GM12878 (cell line): Measurements from ENCODE around the gene LDLRAD4. TPM values are rescaled to one million over a fixed set of nuclear protein-coding genes. Genes with fewer than 3 reads are reported as not detected.

ENCODE experiments used
- ATAC-seq: fragments of 200-7000 bp; cut with Tn5 transposase; 3 replicates; pipeline ENCODE4 v1.9.1; 2020; ENCODE audit warnings: mild to moderate bottlenecking, moderate library complexity
- BruUV-seq: library from RNA; stranded (reverse); fragments of 400-500 nt; replicated peaks from 2 replicates; lab custom pipeline; 2021; lab: Mats Ljungman, UMichigan
- CTCF ChIA-PET: fragments of 300-600 bp; sonication (Branson Sonifier 250); formaldehyde crosslinking; extraction: SDS; loops from one replicate; lab custom pipeline; 2021; ENCODE audit warnings: inconsistent platforms; lab: Yijun Ruan, JAX
- POLR2A ChIA-PET: fragments of 350-600 bp; formaldehyde crosslinking; extraction: SDS; loops from one replicate; lab custom pipeline; 2021; ENCODE audit warnings: inconsistent platforms; lab: Charles Lee
- RAD21 ChIA-PET: fragments of 300-600 bp; sonication (Branson Sonifier 250); formaldehyde crosslinking; loops from one replicate; lab custom pipeline; 2023; ENCODE audit warnings: antibody characterized with exemption; ENCODE audit not compliant: unreplicated experiment; lab: Charles Lee
- SMC1A ChIA-PET: fragments of 300-600 bp; sonication (Branson Sonifier 250); formaldehyde crosslinking; loops from one replicate; lab custom pipeline; 2023; ENCODE audit not compliant: unreplicated experiment, uncharacterized antibody; lab: Charles Lee
- DNase-seq: peaks from one replicate; pipeline ENCODE4 v3.0.0-alpha.2; 2011; ENCODE audit warnings: low read depth, low spot score
- FAIRE-seq: peaks from 3 replicates; lab custom pipeline; 2011; peaks lifted over from hg19 to GRCh38; lab: Jason Lieb, UNC
- H2AFZ ChIP-seq: 2 replicates; pipeline ENCODE4 v1.6.0; 2011; ENCODE audit warnings: low read depth, low read length, control low read depth; ENCODE audit not compliant: control insufficient read depth
- H3K27ac ChIP-seq: 2 replicates; pipeline ENCODE4 v1.5.1; 2011; ENCODE audit warnings: control low read depth; ENCODE audit not compliant: control insufficient read depth, insufficient read depth
- H3K27me3 ChIP-seq, 2 experiments: replicated peaks in 1 of 2; 2 replicates each; pipeline versions ENCODE4 v1.6.0 to v1.6.1; 2011; ENCODE audit warnings: low read length in 1 of 2; ENCODE audit not compliant: control insufficient read depth in 2 of 2, insufficient read depth in 2 of 2
- H3K36me3 ChIP-seq, 2 experiments: 2 replicates each; pipeline ENCODE4 v1.5.1; 2011; ENCODE audit warnings: low read length in 1 of 2; ENCODE audit not compliant: control insufficient read depth in 2 of 2, insufficient read depth in 2 of 2
- H3K4me1 ChIP-seq: 2 replicates; pipeline ENCODE4 v1.6.1; 2011; ENCODE audit warnings: mild to moderate bottlenecking, low read length, moderate library complexity, mixed read lengths; ENCODE audit not compliant: control insufficient read depth, insufficient read depth
- H3K4me2 ChIP-seq: 2 replicates; pipeline ENCODE4 v1.6.0; 2011; ENCODE audit warnings: control low read depth; ENCODE audit not compliant: control insufficient read depth, insufficient read depth
- H3K4me3 ChIP-seq: fragments of 200-600 bp; sonication (generic); 2 replicates; pipeline ENCODE4 v1.5.1; 2016
- H3K79me2 ChIP-seq: 2 replicates; pipeline ENCODE4 v1.6.0; 2011; ENCODE audit warnings: low read length; ENCODE audit not compliant: control insufficient read depth, insufficient read depth
- H3K9ac ChIP-seq: 2 replicates; pipeline ENCODE4 v1.8.0; 2011; ENCODE audit warnings: low read length, control low read depth, mixed read lengths; ENCODE audit not compliant: control insufficient read depth, insufficient read depth
- H3K9me3 ChIP-seq: replicated peaks from 3 replicates; pipeline ENCODE4 v1.5.1; 2011; ENCODE audit warnings: mild to moderate bottlenecking, low read length; ENCODE audit not compliant: control insufficient read depth, insufficient read depth
- H4K20me1 ChIP-seq: 2 replicates; pipeline ENCODE4 v1.6.0; 2011; ENCODE audit not compliant: control insufficient read depth, insufficient read depth
- BRCA1 ChIP-seq: IDR thresholded peaks from 2 replicates; pipeline ENCODE4 v1.6.1; 2011; ENCODE audit warnings: low read depth, low read length, improper control_type of control experiment
- CHD2 ChIP-seq: IDR thresholded peaks from 2 replicates; pipeline ENCODE4 v1.6.1; 2011; ENCODE audit warnings: low read depth, low read length, improper control_type of control experiment, borderline replicate concordance
- DPF2 ChIP-seq: fragments of 450-650 bp; IDR thresholded peaks from 2 replicates; pipeline ENCODE4 v1.6.1; 2017; ENCODE audit warnings: mild to moderate bottlenecking
- E2F8 ChIP-seq: fragments of 450-650 bp; IDR thresholded peaks from 2 replicates; pipeline ENCODE4 v1.6.1; 2018; ENCODE audit warnings: mild to moderate bottlenecking, low read depth, moderate library complexity; ENCODE audit not compliant: partially characterized antibody
- HDAC2 ChIP-seq: fragments of 200-600 bp; sonication (generic); IDR thresholded peaks from 2 replicates; pipeline ENCODE4 v1.6.1; 2017
- LARP7 ChIP-seq: fragments of 450-650 bp; IDR thresholded peaks from 2 replicates; pipeline ENCODE4 v1.6.1; 2017; ENCODE audit warnings: mild to moderate bottlenecking
- NFYB ChIP-seq: IDR thresholded peaks from 2 replicates; pipeline ENCODE4 v1.6.1; 2011; ENCODE audit warnings: low read depth, mild to moderate bottlenecking, low read length, improper control_type of control experiment, moderate library complexity; ENCODE audit not compliant: insufficient read depth
- PBX3 ChIP-seq: IDR thresholded peaks from 2 replicates; pipeline ENCODE4 v1.6.1; 2011; ENCODE audit warnings: mild to moderate bottlenecking, low read depth, low read length, moderate library complexity; ENCODE audit not compliant: insufficient replicate concordance
- PKNOX1 ChIP-seq: fragments of 450-650 bp; IDR thresholded peaks from 2 replicates; pipeline ENCODE4 v1.6.1; 2016; ENCODE audit warnings: mild to moderate bottlenecking
- RB1 ChIP-seq: fragments of 450-650 bp; formaldehyde crosslinking; IDR thresholded peaks from 2 replicates; pipeline ENCODE4 v1.6.1; 2017; ENCODE audit warnings: mild to moderate bottlenecking, borderline replicate concordance
- RCOR1 ChIP-seq: conservative IDR thresholded peaks from 2 replicates; pipeline ENCODE4 v1.6.1; 2012; ENCODE audit warnings: low read depth, low read length, improper control_type of control experiment
- TBL1XR1 ChIP-seq: IDR thresholded peaks from 2 replicates; pipeline ENCODE4 v1.6.1; 2012; ENCODE audit warnings: low read depth, low read length, improper control_type of control experiment
- TCF12 ChIP-seq: IDR thresholded peaks from 2 replicates; pipeline ENCODE4 v1.6.1; 2011; ENCODE audit warnings: low read depth, mild to moderate bottlenecking, low read length
- WGBS: methylation state at CpG from one replicate; pipeline ENCODE4 v1.1.6; 2016; ENCODE audit warnings: low lambda C conversion rate; ENCODE audit not compliant: insufficient replicate concordance, insufficient coverage; ENCODE audit errors: missing lambda C conversion rate; 5-methylcytosine and 5-hydroxymethylcytosine counted together
- in situ Hi-C: fragments of 300-500 bp; cut with MboI; formaldehyde crosslinking; loops from 9 replicates; pipeline ENCODE4 v1.14.3; 2018; ENCODE audit warnings: mixed read lengths
- intact Hi-C: fragments of 100-400 bp; cut with micrococcal nuclease; formaldehyde crosslinking; loops from one replicate; pipeline ENCODE4 v1.14.2; 2022; ENCODE audit not compliant: unreplicated experiment
- polyA plus RNA-seq, 11 experiments: library from polyadenylated mRNA; depleted of rRNA in 4 of 11; unstranded in 6 of 11; stranded (reverse) in 5 of 11; fragments of >200 nt; fragmentation: Nextera tagmentation in 4 of 11; fragmentation: Illumina TruSeq in 1 of 11; extraction: Ambion mirVana in 4 of 11; extraction: Trizol in 1 of 11; gene quantifications; 1 replicate in 1 of 11; 2 replicates in 10 of 11; pipeline versions ENCODE4 v1.2.1 to v1.2.3, GENCODE V29; 2011 to 2016; ENCODE audit warnings: inconsistent platforms in 2 of 11, missing spikeins in 2 of 11, low read depth in 1 of 11
- total RNA-seq, 4 experiments: library from RNA; depleted of rRNA in 3 of 4; stranded (reverse); fragments of >200 nt in 3 of 4; fragmentation: Illumina TruSeq in 1 of 4; extraction: Trizol in 1 of 4; gene quantifications; 2 replicates each; pipeline versions ENCODE4 v1.2.1 to v1.2.3, GENCODE V29; 2013 to 2021
- TF ChIP-seq, protein P1 (sequence below): fragments of 450-650 bp; formaldehyde crosslinking; IDR thresholded peaks from 2 replicates; pipeline ENCODE4 v1.5.0; 2022; ENCODE audit warnings: mild to moderate bottlenecking, missing genetic modification characterization

LDLRAD4 gene
- total and polyA plus RNA-seq, 10 of the 15 experiments (the other 5 are each of a cell fraction or from before 2014, with no cell fraction given), result 2.7 to 16.8 (median 11.2) TPM

DNA sequence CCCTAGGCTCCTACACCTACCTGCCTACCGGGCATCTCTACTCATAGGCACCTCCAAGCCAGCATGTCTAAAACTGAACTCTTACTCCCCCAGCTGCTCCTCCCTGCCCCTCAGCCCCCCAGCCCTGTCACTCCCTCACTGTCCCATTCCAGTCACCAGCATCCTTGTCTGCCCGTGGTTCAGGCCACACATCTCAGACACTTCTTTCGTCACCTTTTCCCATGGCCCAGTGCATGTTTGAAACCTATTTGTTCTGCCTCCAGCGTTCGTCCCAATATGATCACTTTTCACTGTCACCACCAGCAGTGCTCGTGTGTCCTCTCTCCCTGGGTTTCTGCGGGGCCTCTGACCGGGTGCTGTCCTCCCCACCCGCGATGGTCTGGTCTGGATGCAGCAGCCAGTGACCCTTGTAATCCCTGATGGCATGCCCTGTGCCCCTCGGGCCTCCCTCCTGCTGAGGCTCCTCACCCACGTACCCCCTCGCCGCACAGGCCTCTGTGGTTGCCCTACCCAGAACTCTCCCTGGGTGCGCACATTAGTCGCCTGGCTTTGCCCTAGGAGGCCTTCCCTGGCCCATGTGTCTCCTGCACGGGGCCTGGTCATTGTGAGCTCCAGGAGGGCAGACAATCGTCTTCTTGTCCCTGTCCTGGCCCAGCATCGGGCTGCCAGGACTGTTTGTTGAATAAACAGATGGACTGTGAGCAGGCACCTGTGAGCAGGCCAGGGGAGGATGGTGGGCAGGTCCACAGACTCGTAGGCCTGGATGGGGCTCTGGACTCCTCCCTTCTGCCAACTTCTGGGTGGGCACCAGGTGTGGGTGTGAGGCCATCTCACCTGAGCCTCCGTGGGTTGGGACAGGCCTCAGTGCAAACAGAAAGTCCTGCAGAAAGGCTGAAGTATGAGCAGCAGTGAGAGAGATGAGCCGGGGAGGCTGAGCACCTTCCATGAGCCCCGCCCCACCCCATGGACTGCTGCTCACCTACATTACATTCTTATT lies 15.5 kb downstream of the LDLRAD4 start:
- ATAC-seq, result no peak
- H3K27me3 ChIP-seq, result peaks cover 0 to 2% of the 10 kb centered on the region in 2 experiments; a peak in 3 of 4 replicates
- TF ChIP-seq NFYB (no peak), BRCA1 (no peak), DPF2 (no peak), LARP7 (no peak), RB1 (no peak), CHD2 (no peak), PBX3 (no peak), RCOR1 (no peak), HDAC2 (no peak), PKNOX1 (no peak), E2F8 (no peak), TBL1XR1 (no peak), TCF12 (no peak)
- TF ChIP-seq, protein P1, sequence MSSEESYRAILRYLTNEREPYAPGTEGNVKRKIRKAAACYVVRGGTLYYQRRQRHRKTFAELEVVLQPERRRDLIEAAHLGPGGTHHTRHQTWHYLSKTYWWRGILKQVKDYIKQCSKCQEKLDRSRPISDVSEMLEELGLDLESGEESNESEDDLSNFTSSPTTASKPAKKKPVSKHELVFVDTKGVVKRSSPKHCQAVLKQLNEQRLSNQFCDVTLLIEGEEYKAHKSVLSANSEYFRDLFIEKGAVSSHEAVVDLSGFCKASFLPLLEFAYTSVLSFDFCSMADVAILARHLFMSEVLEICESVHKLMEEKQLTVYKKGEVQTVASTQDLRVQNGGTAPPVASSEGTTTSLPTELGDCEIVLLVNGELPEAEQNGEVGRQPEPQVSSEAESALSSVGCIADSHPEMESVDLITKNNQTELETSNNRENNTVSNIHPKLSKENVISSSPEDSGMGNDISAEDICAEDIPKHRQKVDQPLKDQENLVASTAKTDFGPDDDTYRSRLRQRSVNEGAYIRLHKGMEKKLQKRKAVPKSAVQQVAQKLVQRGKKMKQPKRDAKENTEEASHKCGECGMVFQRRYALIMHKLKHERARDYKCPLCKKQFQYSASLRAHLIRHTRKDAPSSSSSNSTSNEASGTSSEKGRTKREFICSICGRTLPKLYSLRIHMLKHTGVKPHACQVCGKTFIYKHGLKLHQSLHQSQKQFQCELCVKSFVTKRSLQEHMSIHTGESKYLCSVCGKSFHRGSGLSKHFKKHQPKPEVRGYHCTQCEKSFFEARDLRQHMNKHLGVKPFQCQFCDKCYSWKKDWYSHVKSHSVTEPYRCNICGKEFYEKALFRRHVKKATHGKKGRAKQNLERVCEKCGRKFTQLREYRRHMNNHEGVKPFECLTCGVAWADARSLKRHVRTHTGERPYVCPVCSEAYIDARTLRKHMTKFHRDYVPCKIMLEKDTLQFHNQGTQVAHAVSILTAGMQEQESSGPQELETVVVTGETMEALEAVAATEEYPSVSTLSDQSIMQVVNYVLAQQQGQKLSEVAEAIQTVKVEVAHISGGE, result no peak

More for the DNA sequence above, 15.5 kb downstream of the LDLRAD4 start:
- Histone ChIP-seq H3K4me1 (no peaks in the 10 kb centered on the region), H3K36me3 (no peaks in the 10 kb centered on the region), H3K27ac (no peak overlapping the region), H2AFZ (no peak overlapping the region), H3K79me2 (no peaks in the 10 kb centered on the region), H3K9me3 (no peaks in the 10 kb centered on the region), H4K20me1 (no peaks in the 10 kb centered on the region), H3K4me2 (no peak overlapping the region), H3K9ac (no peak overlapping the region), H3K4me3 (no peak overlapping the region)
- in situ Hi-C loops (no loop called here), intact Hi-C loops (loop anchor here (10.0 kb wide), 1 partner anchor 61 kb away; no protein-coding TSS in a partner anchor)
- DNase-seq, result no peak
- POLR2A ChIA-PET, result no interaction called here
- 44% methylated on average over 22 of the region's 23 CpGs for WGBS
- RAD21 ChIA-PET, result no interaction called here
- FAIRE-seq, result no peak
- no TSS peak for BruUV-seq
- CTCF ChIA-PET, result interaction anchor here (0.5 kb wide), 1 partner anchor 323 kb away, joined by 3 read pairs; no protein-coding TSS in a partner anchor
- SMC1A ChIA-PET, result interaction anchor here (0.7 kb wide), 1 partner anchor 74 kb away, joined by 3 read pairs; no protein-coding TSS in a partner anchor
